HEK293 (cell line): ENCODE measurements around the gene ATP6V1B1.

Experiments
- CTCF ChIA-PET: fragments of 350-600 bp; formaldehyde crosslinking; extraction: SDS; loops from one replicate; lab custom pipeline; 2021; ENCODE audit warnings: antibody characterized with exemption; lab: Yijun Ruan, JAX
- POLR2A ChIA-PET: fragments of 300-600 bp; formaldehyde crosslinking; extraction: SDS; loops from one replicate; lab custom pipeline; 2020; ENCODE audit warnings: antibody characterized with exemption, inconsistent platforms; lab: Yijun Ruan, JAX
- H3K27ac ChIP-seq: fragments of 200-500 bp; sonication (Bioruptor generic); 2 replicates; pipeline ENCODE4 v1.5.1; 2014; ENCODE audit warnings: low read depth, low read length, control low read depth, inconsistent platforms; ENCODE audit errors: extremely low read depth
- H3K36me3 ChIP-seq, 2 experiments: fragments of 200-500 bp in 1 of 2; sonication (Bioruptor generic) in 1 of 2; 1 replicate in 1 of 2; 2 replicates in 1 of 2; pipeline ENCODE4 v1.5.1; 2014 to 2017; ENCODE audit warnings: inconsistent platforms in 2 of 2, low read length in 2 of 2; ENCODE audit not compliant: control insufficient read depth in 2 of 2, insufficient read depth in 1 of 2
- H3K4me1 ChIP-seq: fragments of 200-500 bp; sonication (Bioruptor generic); 2 replicates; pipeline ENCODE4 v1.5.1; 2014; ENCODE audit warnings: mild to moderate bottlenecking, low read length, inconsistent platforms; ENCODE audit not compliant: control insufficient read depth, insufficient read depth
- H3K4me3 ChIP-seq: 2 replicates; pipeline ENCODE4 v1.5.1; 2011; ENCODE audit warnings: low read depth, mild to moderate bottlenecking, control low read depth, low read length, moderate library complexity
- H3K9me3 ChIP-seq: fragments of 200-500 bp; sonication (Bioruptor generic); 2 replicates; pipeline ENCODE4 v1.5.1; 2014; ENCODE audit warnings: low read depth, low read length, inconsistent platforms; ENCODE audit not compliant: control insufficient read depth, insufficient read depth
- IKZF3 ChIP-seq: fragments of 450-650 bp; IDR thresholded peaks from 2 replicates; pipeline ENCODE4 v1.5.0; 2018; ENCODE audit warnings: missing biosample characterization, mild to moderate bottlenecking, missing genetic modification characterization, moderate library complexity
- KLF7 ChIP-seq: fragments of 450-650 bp; formaldehyde crosslinking; IDR thresholded peaks from 2 replicates; pipeline ENCODE4 v1.5.1; 2016; ENCODE audit warnings: missing biosample characterization, missing genetic modification characterization, borderline replicate concordance
- RBAK ChIP-seq: fragments of 450-650 bp; formaldehyde crosslinking; IDR thresholded peaks from 2 replicates; pipeline ENCODE4 v1.5.1; 2016; ENCODE audit warnings: missing biosample characterization, missing genetic modification characterization
- SP7 ChIP-seq: fragments of 450-650 bp; formaldehyde crosslinking; IDR thresholded peaks from 2 replicates; pipeline ENCODE4 v1.5.1; 2016; ENCODE audit warnings: missing biosample characterization, missing genetic modification characterization
- ZNF157 ChIP-seq: fragments of 450-650 bp; formaldehyde crosslinking; IDR thresholded peaks from 2 replicates; pipeline ENCODE4 v1.5.1; 2016; ENCODE audit warnings: missing biosample characterization, missing genetic modification characterization
- ZNF311 ChIP-seq: fragments of 450-650 bp; formaldehyde crosslinking; IDR thresholded peaks from 2 replicates; pipeline ENCODE4 v1.5.1; 2017; ENCODE audit warnings: missing biosample characterization, missing genetic modification characterization, borderline replicate concordance
- ZNF335 ChIP-seq: fragments of 450-650 bp; formaldehyde crosslinking; conservative IDR thresholded peaks from 2 replicates; pipeline ENCODE4 v1.5.1; 2016; ENCODE audit warnings: missing biosample characterization, missing genetic modification characterization
- ZNF518A ChIP-seq: fragments of 450-650 bp; formaldehyde crosslinking; conservative IDR thresholded peaks from 2 replicates; pipeline ENCODE4 v1.5.1; 2016; ENCODE audit warnings: low read depth, missing biosample characterization, missing genetic modification characterization
- ZNF549 ChIP-seq: fragments of 450-650 bp; IDR thresholded peaks from 2 replicates; pipeline ENCODE4 v1.5.1; 2018; ENCODE audit warnings: missing biosample characterization, missing genetic modification characterization, mild to moderate bottlenecking, inconsistent platforms, moderate library complexity
- ZNF560 ChIP-seq: fragments of 450-650 bp; formaldehyde crosslinking; IDR thresholded peaks from 2 replicates; pipeline ENCODE4 v1.5.1; 2017; ENCODE audit warnings: missing biosample characterization, missing genetic modification characterization, borderline replicate concordance
- ZNF585B ChIP-seq: fragments of 450-650 bp; formaldehyde crosslinking; IDR thresholded peaks from 2 replicates; pipeline ENCODE4 v1.5.1; 2016; ENCODE audit warnings: missing biosample characterization, missing genetic modification characterization
- ZNF658 ChIP-seq: fragments of 450-650 bp; formaldehyde crosslinking; IDR thresholded peaks from 2 replicates; pipeline ENCODE4; 2016; ENCODE audit warnings: missing biosample characterization, missing genetic modification characterization
- ZNF664 ChIP-seq: fragments of 450-650 bp; formaldehyde crosslinking; IDR thresholded peaks from 2 replicates; pipeline ENCODE4 v1.5.1; 2016; ENCODE audit warnings: missing biosample characterization, missing genetic modification characterization
- ZNF677 ChIP-seq: fragments of 450-650 bp; IDR thresholded peaks from 2 replicates; pipeline ENCODE4 v1.5.0; 2018; ENCODE audit warnings: missing biosample characterization, mild to moderate bottlenecking, missing genetic modification characterization, moderate library complexity
- ZSCAN4 ChIP-seq: fragments of 450-650 bp; formaldehyde crosslinking; IDR thresholded peaks from 2 replicates; pipeline ENCODE4 v1.5.1; 2017; ENCODE audit warnings: missing biosample characterization, missing genetic modification characterization
- ZSCAN5A ChIP-seq: fragments of 450-650 bp; formaldehyde crosslinking; IDR thresholded peaks from 2 replicates; pipeline ENCODE4 v1.5.1; 2016; ENCODE audit warnings: missing biosample characterization, missing genetic modification characterization
- TF ChIP-seq, protein P1 (sequence below): fragments of 450-650 bp; formaldehyde crosslinking; IDR thresholded peaks from 2 replicates; pipeline ENCODE4 v1.5.1; 2016; ENCODE audit warnings: missing biosample characterization, missing genetic modification characterization
- TF ChIP-seq, protein P2 (sequence below): fragments of 450-650 bp; formaldehyde crosslinking; IDR thresholded peaks from 2 replicates; pipeline ENCODE4 v1.5.1; 2017; ENCODE audit warnings: missing biosample characterization, missing genetic modification characterization
- TF ChIP-seq, protein P3 (sequence below): fragments of 450-650 bp; formaldehyde crosslinking; IDR thresholded peaks from 2 replicates; pipeline ENCODE4 v1.5.1; 2016; ENCODE audit warnings: missing biosample characterization, missing genetic modification characterization

The ATP6V1B1 gene

GRCh38 chr2:70937866-70938585 lies 2.3 kb downstream of the ATP6V1B1 start:
- ChIA-PET POLR2A (no interaction called here), CTCF (interaction anchor here (0.5 to 6.2 kb wide), 6 partner anchors 9 to 908 kb away, joined by 3 to 61 read pairs (median 3); no protein-coding TSS in a partner anchor)
- TF ChIP-seq, protein P1, sequence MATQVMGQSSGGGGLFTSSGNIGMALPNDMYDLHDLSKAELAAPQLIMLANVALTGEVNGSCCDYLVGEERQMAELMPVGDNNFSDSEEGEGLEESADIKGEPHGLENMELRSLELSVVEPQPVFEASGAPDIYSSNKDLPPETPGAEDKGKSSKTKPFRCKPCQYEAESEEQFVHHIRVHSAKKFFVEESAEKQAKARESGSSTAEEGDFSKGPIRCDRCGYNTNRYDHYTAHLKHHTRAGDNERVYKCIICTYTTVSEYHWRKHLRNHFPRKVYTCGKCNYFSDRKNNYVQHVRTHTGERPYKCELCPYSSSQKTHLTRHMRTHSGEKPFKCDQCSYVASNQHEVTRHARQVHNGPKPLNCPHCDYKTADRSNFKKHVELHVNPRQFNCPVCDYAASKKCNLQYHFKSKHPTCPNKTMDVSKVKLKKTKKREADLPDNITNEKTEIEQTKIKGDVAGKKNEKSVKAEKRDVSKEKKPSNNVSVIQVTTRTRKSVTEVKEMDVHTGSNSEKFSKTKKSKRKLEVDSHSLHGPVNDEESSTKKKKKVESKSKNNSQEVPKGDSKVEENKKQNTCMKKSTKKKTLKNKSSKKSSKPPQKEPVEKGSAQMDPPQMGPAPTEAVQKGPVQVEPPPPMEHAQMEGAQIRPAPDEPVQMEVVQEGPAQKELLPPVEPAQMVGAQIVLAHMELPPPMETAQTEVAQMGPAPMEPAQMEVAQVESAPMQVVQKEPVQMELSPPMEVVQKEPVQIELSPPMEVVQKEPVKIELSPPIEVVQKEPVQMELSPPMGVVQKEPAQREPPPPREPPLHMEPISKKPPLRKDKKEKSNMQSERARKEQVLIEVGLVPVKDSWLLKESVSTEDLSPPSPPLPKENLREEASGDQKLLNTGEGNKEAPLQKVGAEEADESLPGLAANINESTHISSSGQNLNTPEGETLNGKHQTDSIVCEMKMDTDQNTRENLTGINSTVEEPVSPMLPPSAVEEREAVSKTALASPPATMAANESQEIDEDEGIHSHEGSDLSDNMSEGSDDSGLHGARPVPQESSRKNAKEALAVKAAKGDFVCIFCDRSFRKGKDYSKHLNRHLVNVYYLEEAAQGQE (tag by site-specific recombination): no peak
- TF ChIP-seq KLF7 (no peak), ZNF157 (tag by site-specific recombination) (no peak), ZNF549 (tag by site-specific recombination) (no peak), ZNF677 (tag by site-specific recombination) (no peak), ZSCAN5A (no peak), RBAK (tag by site-specific recombination) (no peak), ZNF560 (tag by site-specific recombination) (no peak), ZSCAN4 (tag by site-specific recombination) (no peak), ZNF518A (tag by site-specific recombination) (no peak), ZNF311 (no peak), SP7 (tag by site-specific recombination) (no peak), IKZF3 (tag by site-specific recombination) (no peak), ZNF664 (tag by site-specific recombination) (no peak), ZNF335 (no peak), ZNF585B (no peak), ZNF658 (tag by site-specific recombination) (no peak)
- TF ChIP-seq, protein P2, sequence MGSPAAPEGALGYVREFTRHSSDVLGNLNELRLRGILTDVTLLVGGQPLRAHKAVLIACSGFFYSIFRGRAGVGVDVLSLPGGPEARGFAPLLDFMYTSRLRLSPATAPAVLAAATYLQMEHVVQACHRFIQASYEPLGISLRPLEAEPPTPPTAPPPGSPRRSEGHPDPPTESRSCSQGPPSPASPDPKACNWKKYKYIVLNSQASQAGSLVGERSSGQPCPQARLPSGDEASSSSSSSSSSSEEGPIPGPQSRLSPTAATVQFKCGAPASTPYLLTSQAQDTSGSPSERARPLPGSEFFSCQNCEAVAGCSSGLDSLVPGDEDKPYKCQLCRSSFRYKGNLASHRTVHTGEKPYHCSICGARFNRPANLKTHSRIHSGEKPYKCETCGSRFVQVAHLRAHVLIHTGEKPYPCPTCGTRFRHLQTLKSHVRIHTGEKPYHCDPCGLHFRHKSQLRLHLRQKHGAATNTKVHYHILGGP (tag by site-specific recombination): no peak
- TF ChIP-seq, protein P3, sequence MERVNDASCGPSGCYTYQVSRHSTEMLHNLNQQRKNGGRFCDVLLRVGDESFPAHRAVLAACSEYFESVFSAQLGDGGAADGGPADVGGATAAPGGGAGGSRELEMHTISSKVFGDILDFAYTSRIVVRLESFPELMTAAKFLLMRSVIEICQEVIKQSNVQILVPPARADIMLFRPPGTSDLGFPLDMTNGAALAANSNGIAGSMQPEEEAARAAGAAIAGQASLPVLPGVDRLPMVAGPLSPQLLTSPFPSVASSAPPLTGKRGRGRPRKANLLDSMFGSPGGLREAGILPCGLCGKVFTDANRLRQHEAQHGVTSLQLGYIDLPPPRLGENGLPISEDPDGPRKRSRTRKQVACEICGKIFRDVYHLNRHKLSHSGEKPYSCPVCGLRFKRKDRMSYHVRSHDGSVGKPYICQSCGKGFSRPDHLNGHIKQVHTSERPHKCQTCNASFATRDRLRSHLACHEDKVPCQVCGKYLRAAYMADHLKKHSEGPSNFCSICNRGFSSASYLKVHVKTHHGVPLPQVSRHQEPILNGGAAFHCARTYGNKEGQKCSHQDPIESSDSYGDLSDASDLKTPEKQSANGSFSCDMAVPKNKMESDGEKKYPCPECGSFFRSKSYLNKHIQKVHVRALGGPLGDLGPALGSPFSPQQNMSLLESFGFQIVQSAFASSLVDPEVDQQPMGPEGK (tag by site-specific recombination): no peak
- Histone ChIP-seq H3K4me1 (no peaks in the 10 kb centered on the region), H3K4me3 (no peak overlapping the region), H3K9me3 (no peaks in the 10 kb centered on the region), H3K27ac (no peak overlapping the region), H3K36me3 (peaks cover 0 to 13% of the 10 kb centered on the region in 2 experiments; a peak in 2 of 3 replicates)
